ENCODE data around the gene EGLN1. TPM values are rescaled to one million over a fixed set of nuclear protein-coding genes. Genes with fewer than 3 reads are reported as not detected.

Gene EGLN1
- total RNA-seq, 1 experiment from 2014 or later, result 59.0 TPM

DNA sequence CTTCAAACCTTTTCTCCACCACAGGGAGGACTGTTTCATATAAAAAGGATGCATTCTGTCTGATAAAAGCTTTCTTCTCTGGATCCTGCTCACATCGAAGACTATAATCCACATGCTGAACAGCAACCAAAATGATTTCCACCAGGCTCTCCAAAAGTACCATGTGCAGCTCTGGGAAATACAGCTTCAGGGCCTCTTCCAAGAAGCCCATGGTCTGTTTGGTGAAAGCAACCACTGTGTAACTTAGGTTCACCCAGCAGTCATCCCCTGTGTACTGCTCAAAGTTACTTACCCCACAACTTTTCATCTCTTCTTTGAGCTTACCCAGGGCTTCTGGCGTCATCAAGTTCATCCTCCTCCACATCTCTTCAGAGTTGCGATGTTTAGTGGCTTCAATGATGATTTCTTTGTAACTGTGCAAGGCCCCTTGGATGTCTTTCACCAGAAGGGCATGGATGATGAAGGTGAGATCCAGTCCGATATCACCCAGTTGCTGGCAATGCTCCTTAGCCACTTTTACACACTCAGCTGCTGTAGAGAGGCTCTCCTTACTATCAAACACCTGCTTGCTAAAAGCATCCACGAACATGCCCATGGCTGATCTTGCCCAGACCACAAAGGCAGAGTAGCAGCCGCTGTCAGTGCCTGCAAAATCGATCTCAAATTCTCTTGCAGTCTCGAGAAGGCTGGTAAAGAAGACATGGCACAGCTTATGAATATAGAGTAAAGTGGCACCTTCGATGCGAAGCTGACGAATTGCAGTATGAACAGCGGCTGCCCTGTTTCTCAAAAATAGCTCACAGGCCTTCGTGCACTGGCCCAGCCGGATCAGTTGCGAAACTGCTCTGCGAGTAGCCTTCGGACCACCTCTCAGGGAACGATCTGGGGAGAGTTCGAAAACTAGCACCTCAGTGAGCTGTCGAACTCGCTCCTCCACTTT is 86.2 kb downstream of the EGLN1 start:
- Histone ChIP-seq H4K20me1 (ENCODE audit: insufficient read depth, low read depth, low read length) (peaks cover 37% of the 10 kb centered on the region), H3K9me3 (ENCODE audit: low read length) (no peaks in the 10 kb centered on the region), H3K79me2 (ENCODE audit: low read length) (peaks cover 81% of the 10 kb centered on the region), H3K9me2 (replicated peaks; ENCODE audit: insufficient read depth, low read length) (no peaks in the 10 kb centered on the region), H2AFZ (ENCODE audit: low read length) (no peak overlapping the region), H3K4me1 (ENCODE audit: low read length) (peaks cover 51% of the 10 kb centered on the region), H3K4me2 (ENCODE audit: low read depth, low read length, poor library complexity, severe bottlenecking) (peak overlapping the region; percentile 96), H3K9ac (ENCODE audit: low read length) (peak overlapping the region; percentile 100), H3K36me3 (ENCODE audit: insufficient read depth, low read length) (peaks cover 20% of the 10 kb centered on the region; the same call in 1 of the 2 replicates), H3K27ac (ENCODE audit: low read length) (no peak overlapping the region), H3K4me3 (ENCODE audit: low read length) (peak overlapping the region; percentile 100), H3K27me3 (ENCODE audit: low read length) (no peaks in the 10 kb centered on the region)
- DNase-seq, result no peak

DNA sequence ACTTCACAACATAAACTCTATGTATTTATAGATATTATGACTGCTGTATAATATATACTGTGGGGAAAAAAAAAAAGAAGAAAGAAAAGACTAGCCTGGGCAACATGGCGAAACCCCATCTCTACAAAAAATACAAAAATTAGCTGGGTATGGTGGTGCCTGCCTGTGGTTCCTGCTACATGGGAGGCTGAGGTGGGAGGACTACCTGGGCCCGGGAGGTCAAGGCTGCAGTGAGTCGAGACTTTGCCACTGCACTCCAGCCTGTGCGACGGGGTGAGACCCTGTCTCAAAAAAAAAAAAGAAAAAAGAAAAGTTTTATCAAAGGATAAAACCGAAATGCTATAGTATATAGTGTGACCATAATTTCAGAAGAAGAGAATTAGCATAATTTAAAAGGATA is 87.1 kb downstream of the EGLN1 start:
- Histone ChIP-seq H3K27me3 (ENCODE audit: low read length) (no peaks in the 10 kb centered on the region), H3K4me1 (ENCODE audit: low read length) (peaks cover 51% of the 10 kb centered on the region), H3K27ac (ENCODE audit: low read length) (no peak overlapping the region), H3K9me2 (replicated peaks; ENCODE audit: insufficient read depth, low read length) (no peaks in the 10 kb centered on the region), H3K9ac (ENCODE audit: low read length) (no peak overlapping the region), H3K4me3 (ENCODE audit: low read length) (peak overlapping the region; percentile 40), H4K20me1 (ENCODE audit: insufficient read depth, low read depth, low read length) (peaks cover 37% of the 10 kb centered on the region), H3K4me2 (ENCODE audit: low read depth, low read length, poor library complexity, severe bottlenecking) (peak overlapping the region; percentile 96), H3K79me2 (ENCODE audit: low read length) (peaks cover 71% of the 10 kb centered on the region), H2AFZ (ENCODE audit: low read length) (no peak overlapping the region), H3K9me3 (ENCODE audit: low read length) (no peaks in the 10 kb centered on the region), H3K36me3 (ENCODE audit: insufficient read depth, low read length) (peaks cover 14% of the 10 kb centered on the region; the same call in 1 of the 2 replicates)
- DNase-seq, result no peak

DNA sequence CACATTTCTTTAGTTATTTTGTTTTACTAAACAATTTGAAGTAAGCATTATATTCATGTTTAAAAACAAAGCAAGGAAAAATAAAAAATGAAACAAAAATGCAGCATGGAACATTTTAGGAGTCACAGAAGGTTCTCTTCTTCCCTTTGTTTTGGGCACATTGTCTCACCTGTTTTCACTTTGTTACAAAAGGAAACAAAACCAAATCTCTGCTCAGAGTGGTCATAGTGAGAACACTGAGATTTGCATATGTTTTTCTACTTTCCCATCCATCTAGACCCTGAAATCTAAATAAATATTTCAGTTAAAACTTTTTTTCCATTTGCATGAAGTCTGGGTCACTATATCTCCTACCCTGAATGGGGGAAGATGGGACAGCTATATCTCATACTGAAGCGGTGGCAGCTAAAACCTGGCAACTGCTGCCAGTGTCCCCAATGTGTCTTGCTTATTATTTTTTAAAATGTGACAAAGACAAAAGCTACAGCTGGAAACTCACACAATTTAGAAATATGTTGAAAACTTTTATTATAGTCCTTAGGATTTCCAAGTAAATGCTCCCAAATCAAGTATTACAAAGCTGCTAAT is 87.9 kb downstream of the EGLN1 start:
- no peak overlapping the region for H2AFZ ChIP-seq (ENCODE audit: low read length)
- H3K4me2 ChIP-seq (ENCODE audit: low read depth, low read length, poor library complexity, severe bottlenecking), result peak overlapping the region; percentile 96
- H3K79me2 ChIP-seq (ENCODE audit: low read length), result peaks cover 64% of the 10 kb centered on the region
- H4K20me1 ChIP-seq (ENCODE audit: insufficient read depth, low read depth, low read length), result peaks cover 37% of the 10 kb centered on the region
- no peaks in the 10 kb centered on the region for H3K9me2 ChIP-seq (replicated peaks; ENCODE audit: insufficient read depth, low read length)
- H3K9me3 ChIP-seq (ENCODE audit: low read length), result no peaks in the 10 kb centered on the region
- no peak overlapping the region for H3K27ac ChIP-seq (ENCODE audit: low read length)
- peak overlapping the region; percentile 40 for H3K4me3 ChIP-seq (ENCODE audit: low read length)
- H3K9ac ChIP-seq (ENCODE audit: low read length), result peak overlapping the region; percentile 22; the same call in 1 of the 2 replicates
- no peak for DNase-seq
- H3K27me3 ChIP-seq (ENCODE audit: low read length), result no peaks in the 10 kb centered on the region
- peaks cover 44% of the 10 kb centered on the region for H3K4me1 ChIP-seq (ENCODE audit: low read length)
- H3K36me3 ChIP-seq (ENCODE audit: insufficient read depth, low read length), result peaks cover 14% of the 10 kb centered on the region; the same call in 1 of the 2 replicates

DNA sequence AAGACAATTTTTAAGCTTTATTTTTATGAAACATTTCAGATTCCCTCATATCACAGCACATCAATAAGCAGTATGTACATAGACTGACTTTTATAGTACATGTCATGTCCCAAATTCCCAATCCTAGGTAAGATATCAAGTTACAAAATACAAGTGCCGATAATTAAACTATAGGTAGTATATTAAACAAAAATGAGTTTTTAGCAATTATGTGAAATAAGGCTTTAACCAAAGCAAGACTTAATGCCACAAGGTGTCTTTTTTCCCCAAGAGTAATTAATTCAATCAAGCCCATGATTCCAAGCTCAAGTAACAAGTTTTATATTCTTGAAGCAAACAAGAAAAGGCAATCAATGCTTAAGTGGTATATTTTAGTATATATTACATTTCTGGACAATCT is 89.3 kb downstream of the EGLN1 start:
- Histone ChIP-seq H3K9ac (ENCODE audit: low read length) (no peak overlapping the region), H3K36me3 (ENCODE audit: insufficient read depth, low read length) (peaks cover 14% of the 10 kb centered on the region; the same call in 1 of the 2 replicates), H3K27me3 (ENCODE audit: low read length) (no peaks in the 10 kb centered on the region), H4K20me1 (ENCODE audit: insufficient read depth, low read depth, low read length) (peaks cover 37% of the 10 kb centered on the region), H3K27ac (ENCODE audit: low read length) (no peak overlapping the region), H3K4me3 (ENCODE audit: low read length) (no peak overlapping the region), H3K79me2 (ENCODE audit: low read length) (peaks cover 53% of the 10 kb centered on the region), H3K9me2 (replicated peaks; ENCODE audit: insufficient read depth, low read length) (no peaks in the 10 kb centered on the region), H3K4me2 (ENCODE audit: low read depth, low read length, poor library complexity, severe bottlenecking) (peak overlapping the region; percentile 96), H2AFZ (ENCODE audit: low read length) (no peak overlapping the region), H3K9me3 (ENCODE audit: low read length) (no peaks in the 10 kb centered on the region), H3K4me1 (ENCODE audit: low read length) (peaks cover 42% of the 10 kb centered on the region)
- no peak for DNase-seq

DNA sequence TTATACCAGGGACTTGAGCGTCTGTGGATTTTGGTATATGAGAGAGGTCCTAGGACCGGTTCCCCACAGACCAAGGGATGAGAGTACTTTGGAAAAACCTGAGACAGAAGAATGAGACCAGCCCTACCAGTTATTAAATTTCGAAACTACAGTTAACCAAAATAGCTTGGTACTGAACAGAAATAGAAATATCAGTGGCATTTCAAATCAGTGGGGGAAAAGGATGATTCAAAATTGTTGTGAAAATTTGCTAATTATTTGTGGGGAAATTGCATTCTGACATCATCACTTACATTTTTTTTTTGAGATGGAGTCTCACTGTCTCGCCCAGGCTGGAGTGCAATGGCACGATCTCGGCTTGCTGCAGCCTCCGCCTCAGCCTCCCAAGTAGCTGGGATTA is 92.6 kb downstream of the EGLN1 start:
- Histone ChIP-seq H3K27me3 (ENCODE audit: low read length) (no peaks in the 10 kb centered on the region), H3K9ac (ENCODE audit: low read length) (no peak overlapping the region), H3K4me3 (ENCODE audit: low read length) (no peak overlapping the region), H3K27ac (ENCODE audit: low read length) (no peak overlapping the region), H3K79me2 (ENCODE audit: low read length) (peaks cover 22% of the 10 kb centered on the region), H4K20me1 (ENCODE audit: insufficient read depth, low read depth, low read length) (peaks cover 17% of the 10 kb centered on the region), H3K36me3 (ENCODE audit: insufficient read depth, low read length) (peaks cover 8% of the 10 kb centered on the region; the same call in 1 of the 2 replicates), H3K9me3 (ENCODE audit: low read length) (no peaks in the 10 kb centered on the region), H3K4me1 (ENCODE audit: low read length) (peaks cover 18% of the 10 kb centered on the region), H3K9me2 (replicated peaks; ENCODE audit: insufficient read depth, low read length) (no peaks in the 10 kb centered on the region), H3K4me2 (ENCODE audit: low read depth, low read length, poor library complexity, severe bottlenecking) (no peak overlapping the region), H2AFZ (ENCODE audit: low read length) (no peak overlapping the region)
- no peak for DNase-seq

DNA sequence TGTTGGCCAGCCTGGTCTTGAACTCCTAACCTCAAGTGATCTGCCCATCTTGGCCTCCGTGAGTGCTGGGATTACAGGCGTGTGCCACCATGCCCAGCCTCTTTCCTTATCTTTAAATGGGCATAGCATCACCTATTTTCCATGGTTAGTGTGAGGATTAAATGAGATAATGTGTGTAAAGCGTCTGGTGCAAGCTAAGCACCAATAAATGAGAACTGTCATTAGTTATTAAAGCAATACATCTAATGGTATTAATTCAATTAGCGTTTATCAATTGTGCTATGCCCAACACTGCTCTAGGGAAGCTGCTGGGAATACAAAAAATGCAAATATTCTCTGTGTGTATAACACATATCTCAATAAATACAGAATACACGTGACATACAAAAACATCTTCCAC is 94.5 kb downstream of the EGLN1 start:
- no peaks in the 10 kb centered on the region for H3K9me3 ChIP-seq (ENCODE audit: low read length)
- H3K27me3 ChIP-seq (ENCODE audit: low read length), result no peaks in the 10 kb centered on the region
- H3K9me2 ChIP-seq (replicated peaks; ENCODE audit: insufficient read depth, low read length), result no peaks in the 10 kb centered on the region
- no peak overlapping the region for H2AFZ ChIP-seq (ENCODE audit: low read length)
- no peak for DNase-seq
- no peaks in the 10 kb centered on the region for H3K36me3 ChIP-seq (ENCODE audit: insufficient read depth, low read length)
- H3K4me1 ChIP-seq (ENCODE audit: low read length), result no peaks in the 10 kb centered on the region; the same call in 1 of the 2 replicates
- H4K20me1 ChIP-seq (ENCODE audit: insufficient read depth, low read depth, low read length), result peaks cover 2% of the 10 kb centered on the region; the same call in 1 of the 2 replicates
- H3K4me2 ChIP-seq (ENCODE audit: low read depth, low read length, poor library complexity, severe bottlenecking), result no peak overlapping the region
- H3K9ac ChIP-seq (ENCODE audit: low read length), result no peak overlapping the region
- H3K4me3 ChIP-seq (ENCODE audit: low read length), result no peak overlapping the region
- H3K27ac ChIP-seq (ENCODE audit: low read length), result no peak overlapping the region
- peaks cover 3% of the 10 kb centered on the region; the same call in 1 of the 2 replicates for H3K79me2 ChIP-seq (ENCODE audit: low read length)

DNA sequence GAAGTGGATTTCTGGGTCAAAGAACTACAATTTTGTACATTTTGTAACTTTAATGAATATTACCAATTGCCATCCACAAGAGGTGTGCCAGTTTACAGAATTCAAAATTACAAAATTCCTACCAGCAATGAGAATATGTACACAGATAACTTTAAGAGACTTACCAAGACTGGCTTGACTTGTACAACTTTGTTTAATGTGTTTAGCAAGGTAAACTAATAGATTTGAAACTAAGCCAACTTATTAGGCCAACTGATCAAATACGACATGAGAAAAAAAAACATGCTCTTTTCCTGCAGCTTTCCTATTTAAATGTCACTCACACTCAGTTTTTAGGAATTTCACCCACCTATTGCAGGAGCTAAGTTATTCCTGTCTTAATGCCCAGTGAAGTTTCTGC is 95.8 kb downstream of the EGLN1 start:
- Histone ChIP-seq H4K20me1 (ENCODE audit: insufficient read depth, low read depth, low read length) (peaks cover 2% of the 10 kb centered on the region; the same call in 1 of the 2 replicates), H3K9ac (ENCODE audit: low read length) (no peak overlapping the region), H3K4me2 (ENCODE audit: low read depth, low read length, poor library complexity, severe bottlenecking) (no peak overlapping the region), H3K27ac (ENCODE audit: low read length) (no peak overlapping the region), H3K36me3 (ENCODE audit: insufficient read depth, low read length) (no peaks in the 10 kb centered on the region), H3K79me2 (ENCODE audit: low read length) (no peaks in the 10 kb centered on the region), H3K4me3 (ENCODE audit: low read length) (no peak overlapping the region), H3K4me1 (ENCODE audit: low read length) (no peaks in the 10 kb centered on the region), H3K27me3 (ENCODE audit: low read length) (no peaks in the 10 kb centered on the region), H3K9me3 (ENCODE audit: low read length) (no peaks in the 10 kb centered on the region), H3K9me2 (replicated peaks; ENCODE audit: insufficient read depth, low read length) (no peaks in the 10 kb centered on the region), H2AFZ (ENCODE audit: low read length) (no peak overlapping the region)
- no peak for DNase-seq

DNA sequence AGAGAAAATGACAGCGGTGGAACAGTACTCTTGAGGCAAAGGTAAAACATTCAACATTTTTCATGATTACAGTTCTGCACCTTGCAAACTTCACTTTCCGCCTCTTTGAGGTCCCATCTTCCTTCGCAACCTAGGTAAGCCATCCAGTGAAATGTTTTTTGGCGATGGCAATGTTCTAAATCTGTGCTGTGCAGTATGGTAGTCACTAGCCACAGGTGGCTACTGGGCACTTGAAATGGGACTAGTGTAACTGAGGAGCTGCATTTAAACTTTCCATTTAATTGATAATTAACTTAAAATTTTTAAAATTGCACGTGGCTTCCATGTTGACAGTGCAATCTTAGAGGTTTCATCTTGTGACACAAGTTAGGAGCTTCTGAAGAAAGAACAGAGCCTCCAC is 97.4 kb downstream of the EGLN1 start:
- H3K4me2 ChIP-seq (ENCODE audit: low read depth, low read length, poor library complexity, severe bottlenecking), result no peak overlapping the region
- H3K9me2 ChIP-seq (replicated peaks; ENCODE audit: insufficient read depth, low read length), result no peaks in the 10 kb centered on the region
- peaks cover 2% of the 10 kb centered on the region; the same call in 1 of the 2 replicates for H4K20me1 ChIP-seq (ENCODE audit: insufficient read depth, low read depth, low read length)
- DNase-seq, result no peak
- no peak overlapping the region for H3K9ac ChIP-seq (ENCODE audit: low read length)
- no peaks in the 10 kb centered on the region for H3K36me3 ChIP-seq (ENCODE audit: insufficient read depth, low read length)
- H3K27ac ChIP-seq (ENCODE audit: low read length), result no peak overlapping the region
- no peaks in the 10 kb centered on the region for H3K4me1 ChIP-seq (ENCODE audit: low read length)
- H3K27me3 ChIP-seq (ENCODE audit: low read length), result no peaks in the 10 kb centered on the region
- no peaks in the 10 kb centered on the region for H3K9me3 ChIP-seq (ENCODE audit: low read length)
- H3K4me3 ChIP-seq (ENCODE audit: low read length), result no peak overlapping the region
- no peak overlapping the region for H2AFZ ChIP-seq (ENCODE audit: low read length)
- H3K79me2 ChIP-seq (ENCODE audit: low read length), result no peaks in the 10 kb centered on the region

Data from Karpas-422 (cell line).